ENCODE results near the gene ANO10.
"Not testable (repeated sequence)": the region's sequence is repeated elsewhere in the genome, so short reads cannot be mapped to it uniquely, and the experiment has no call there.

ANO10 gene

DNA sequence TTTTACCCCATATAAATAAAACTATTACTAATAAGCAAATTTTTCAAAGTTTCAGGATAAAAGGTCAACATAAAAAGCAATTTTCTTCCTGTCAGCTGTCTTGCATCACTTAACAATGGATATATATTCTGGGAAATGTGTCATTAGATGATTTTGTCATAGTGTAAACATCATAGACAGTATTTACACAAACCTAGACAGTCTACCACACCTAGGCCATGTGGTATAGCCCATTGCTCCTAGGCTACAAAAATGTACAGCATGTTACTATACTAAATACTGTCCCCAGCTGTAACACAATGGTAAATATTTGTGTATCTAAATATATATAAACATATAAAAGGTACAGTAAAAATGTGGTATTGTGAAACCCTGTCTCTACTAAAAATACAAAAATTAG is 156.7 kb downstream of the ANO10 start:
- no peak for DNase-seq

DNA sequence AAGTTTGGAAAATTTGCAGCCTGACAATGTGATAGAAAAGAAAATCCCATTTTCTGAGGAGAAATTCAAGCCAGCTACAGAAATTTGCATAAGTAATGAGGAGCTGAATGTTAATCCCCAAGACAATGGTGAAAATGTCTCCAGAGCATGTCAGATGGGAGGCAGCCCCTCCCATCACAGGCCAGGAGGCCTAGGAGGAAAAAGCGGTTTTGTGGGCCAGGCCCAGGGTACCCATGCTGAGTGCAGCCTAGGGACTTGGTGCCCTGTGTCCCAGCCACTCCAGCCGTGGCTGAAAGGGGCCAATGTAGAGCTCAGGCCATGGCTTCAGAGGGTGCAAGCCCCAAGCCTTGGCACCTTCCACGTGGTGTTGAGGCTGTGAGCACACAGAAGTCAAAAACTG is 159.2 kb downstream of the ANO10 start:
- not testable (repeated sequence) for DNase-seq

DNA sequence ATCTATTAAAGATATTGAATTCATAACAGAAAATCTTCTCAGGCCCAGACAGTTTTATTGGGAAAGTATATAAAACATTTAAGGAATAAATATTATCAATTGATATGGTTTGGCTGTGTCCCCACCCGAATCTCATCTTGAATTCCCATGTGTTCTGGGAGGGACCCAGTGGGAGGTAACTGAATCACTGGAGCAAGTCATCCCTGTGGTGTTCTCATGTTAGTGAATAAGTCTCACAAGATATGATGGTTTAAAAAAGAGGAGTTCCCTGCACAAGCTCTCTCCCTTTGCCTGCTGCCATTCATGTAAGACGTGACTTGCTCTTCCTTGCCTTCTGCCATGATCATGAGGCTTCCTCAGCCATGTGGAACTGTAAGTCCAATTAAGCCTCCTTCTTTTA is 160.5 kb downstream of the ANO10 start:
- DNase-seq, result no peak

DNA sequence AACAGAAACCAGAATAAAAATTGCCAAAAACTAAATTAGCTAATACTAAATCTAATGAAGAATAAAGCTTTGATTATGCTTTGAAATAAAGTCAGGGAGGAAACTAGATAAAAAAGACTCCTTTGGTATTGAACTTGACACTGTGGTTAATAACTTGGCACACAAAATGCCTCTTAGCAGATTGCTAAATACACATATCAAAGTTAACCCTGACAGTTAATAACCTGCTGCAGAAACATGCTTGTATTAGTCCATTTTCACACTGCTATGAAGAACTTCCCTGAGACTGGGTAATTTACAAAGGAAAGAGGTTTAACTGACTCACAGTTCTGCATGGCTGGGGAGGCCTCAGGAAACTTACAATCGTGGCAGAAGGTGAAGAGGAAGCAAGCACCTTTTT is 164.8 kb downstream of the ANO10 start:
- not testable (repeated sequence) for DNase-seq

DNA sequence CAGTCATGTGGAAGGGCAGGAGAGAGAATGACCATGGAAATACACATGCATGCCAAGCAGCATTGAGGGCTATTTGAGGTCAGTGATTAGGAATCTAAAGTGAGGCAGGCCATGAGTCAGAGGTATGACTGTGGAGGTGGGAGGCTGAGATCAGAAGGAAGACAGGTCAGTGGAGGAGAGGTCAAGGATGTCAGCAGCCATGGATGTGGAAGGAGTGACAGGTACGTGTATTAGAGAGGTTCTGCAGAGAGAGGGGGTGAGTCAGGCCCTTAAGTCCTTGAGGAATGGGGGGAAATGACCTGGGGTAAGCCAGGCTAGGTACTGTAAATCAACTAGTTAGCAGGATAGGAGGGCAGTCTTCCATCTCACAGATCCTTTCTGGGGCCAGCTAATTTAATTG is 166.6 kb downstream of the ANO10 start:
- DNase-seq, result no peak

DNA sequence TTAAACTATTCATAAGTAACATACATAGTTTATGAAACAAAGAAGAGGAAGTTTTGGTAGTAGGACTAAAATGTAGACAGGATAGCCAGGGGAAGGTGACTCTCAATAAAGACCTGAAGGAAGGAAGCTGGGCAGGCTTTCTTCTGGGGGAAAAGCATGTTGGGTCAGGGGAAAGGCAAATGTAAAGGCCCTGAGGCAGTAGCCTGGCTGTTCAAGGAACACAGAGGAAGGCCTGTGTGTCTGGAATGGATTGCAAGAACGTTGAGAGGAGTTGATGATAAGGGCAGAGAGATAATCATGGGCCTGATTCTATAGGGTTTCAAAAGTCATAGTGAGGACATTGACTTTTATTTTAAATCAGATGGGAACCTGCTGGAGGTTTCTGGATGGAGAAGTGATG is 167.8 kb downstream of the ANO10 start:
- DNase-seq, result no peak

DNA sequence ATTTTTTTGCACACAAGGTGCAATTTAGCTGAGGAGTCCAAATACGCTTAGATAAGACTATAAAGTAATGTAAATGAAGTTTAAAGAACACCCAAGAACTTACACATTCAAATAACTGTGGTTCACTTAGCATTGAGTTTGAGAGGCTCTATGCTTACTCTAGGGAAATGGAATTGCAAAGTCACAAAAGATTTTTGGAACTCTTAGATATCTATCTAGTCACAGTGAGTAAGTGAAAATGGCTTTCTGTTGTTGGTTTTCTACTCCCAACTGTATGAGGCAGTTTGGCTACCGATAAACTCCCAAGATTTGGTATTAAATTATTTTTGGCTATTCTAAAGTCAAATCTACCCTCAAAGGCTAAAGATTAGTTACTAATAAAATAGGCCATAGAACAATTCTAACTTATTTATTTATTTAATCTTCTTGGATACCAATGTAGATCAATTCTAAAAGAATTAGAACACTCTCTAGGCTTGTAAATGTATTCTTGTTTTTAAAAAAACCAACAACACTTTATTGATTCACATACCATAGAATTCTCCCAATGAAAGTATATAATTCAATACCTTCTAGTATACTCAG is 170.0 kb downstream of the ANO10 start:
- DNase-seq, result no peak

DNA sequence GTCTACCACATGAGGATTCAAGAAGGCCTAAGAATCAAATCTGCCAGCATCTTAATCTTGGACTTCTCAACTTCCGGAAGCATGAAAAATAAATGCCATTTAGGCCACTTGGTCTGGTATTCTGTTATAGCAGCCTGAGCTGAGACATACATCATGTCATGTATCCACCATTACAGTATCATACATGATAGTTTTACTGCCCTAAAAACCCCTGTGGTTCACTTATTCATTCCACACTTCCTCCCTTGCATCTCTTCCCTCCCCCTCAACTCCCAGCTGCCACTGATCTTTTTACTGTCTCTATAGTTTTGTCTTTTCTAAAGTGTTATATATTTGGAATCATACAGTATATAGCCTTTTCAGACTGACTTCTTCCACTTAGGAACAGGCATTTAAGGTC is 173.7 kb downstream of the ANO10 start:
- DNase-seq, result no peak

DNA sequence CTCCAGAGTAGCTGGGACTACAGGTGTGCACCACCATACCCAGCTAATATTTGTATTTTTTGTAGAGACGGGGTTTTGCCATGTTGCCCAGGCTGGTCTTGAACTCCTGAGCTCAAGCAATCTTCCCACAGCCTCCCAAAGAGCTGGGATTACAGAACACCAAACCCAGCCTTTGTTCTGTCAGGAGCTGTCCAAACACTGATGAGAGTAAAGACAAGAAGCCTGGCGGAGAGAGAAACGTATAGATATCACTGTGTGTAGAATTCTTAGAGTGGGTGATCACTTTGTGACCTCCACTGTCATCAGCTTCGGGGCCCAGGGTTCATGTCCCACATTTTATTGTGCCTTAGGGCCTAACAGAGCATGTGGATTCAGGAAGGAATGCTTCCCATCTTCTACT is 176.0 kb downstream of the ANO10 start:
- no peak for DNase-seq

DNA sequence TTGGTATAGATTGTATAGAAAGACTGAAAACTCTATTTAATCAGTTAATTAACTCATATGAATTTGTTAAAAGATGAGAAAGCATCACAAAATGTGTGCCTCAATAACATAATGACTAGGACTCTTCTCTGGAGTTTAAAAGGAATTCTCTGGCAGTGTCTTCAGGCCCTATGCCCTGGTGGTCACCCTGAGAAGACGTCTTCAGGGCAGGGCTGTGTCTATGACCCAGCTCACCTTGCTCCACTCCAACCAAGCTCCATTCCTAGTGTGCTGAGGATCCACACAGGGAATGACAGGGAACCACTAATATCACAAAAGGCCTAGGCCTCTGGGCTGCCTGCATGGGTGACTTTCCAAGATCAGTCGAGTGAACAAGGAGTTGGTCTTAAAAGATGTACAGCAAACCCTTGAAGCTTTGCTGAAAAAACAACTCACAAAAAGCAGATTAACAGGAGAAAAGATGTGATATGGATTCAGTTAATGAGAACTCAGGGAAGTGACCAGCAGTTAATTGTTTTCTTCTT is 178.9 kb downstream of the ANO10 start:
- DNase-seq, result no peak

DNA sequence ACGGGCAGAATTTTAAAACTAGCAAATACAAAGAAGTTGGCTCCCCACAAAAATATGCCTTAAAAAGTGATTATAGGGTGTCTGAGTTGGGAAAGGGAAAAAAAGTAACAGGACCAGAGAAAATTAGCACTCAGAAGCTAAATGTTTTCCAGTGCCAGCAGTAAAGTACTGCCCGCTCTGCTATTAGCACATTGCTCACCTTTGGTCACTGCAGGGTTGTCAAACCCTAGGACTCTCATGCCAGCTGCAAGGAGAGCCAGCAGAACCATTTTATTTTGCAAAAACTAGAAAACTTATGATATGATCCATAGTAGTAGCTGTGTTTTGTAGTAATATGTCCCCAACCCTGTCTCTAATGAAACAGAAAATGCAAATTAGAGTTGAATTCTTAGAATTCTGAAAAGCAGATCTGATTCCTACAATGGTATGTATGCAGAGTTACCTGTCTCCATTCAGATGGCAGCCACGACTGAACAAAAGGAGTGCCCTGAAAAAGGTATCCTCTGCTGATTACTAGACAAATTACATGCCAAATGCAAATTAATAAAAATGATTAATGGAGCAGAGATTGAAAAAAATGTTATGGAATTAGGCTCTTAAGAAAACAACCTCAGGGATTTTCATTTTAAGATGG is 185.2 kb downstream of the ANO10 start:
- DNase-seq, result no peak

DNA sequence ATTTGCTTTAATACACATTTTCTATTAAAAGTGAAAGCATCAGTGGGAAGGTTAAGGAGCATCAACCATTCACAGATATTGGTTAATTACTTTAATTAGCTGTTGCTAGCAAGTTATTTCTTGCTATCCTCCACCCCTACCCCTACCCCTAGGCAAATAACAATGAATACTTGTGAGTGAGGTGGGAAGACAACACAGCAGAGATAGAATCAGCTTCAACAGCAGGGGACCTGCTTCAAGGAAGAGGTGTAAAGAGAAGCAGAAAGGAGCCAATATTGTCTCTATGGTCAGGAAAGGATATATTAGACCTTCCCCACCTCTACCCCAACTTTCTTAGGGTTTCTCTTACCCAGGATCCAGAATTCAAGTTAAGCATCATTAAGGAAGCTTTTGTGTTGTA is 186.1 kb downstream of the ANO10 start:
- no peak for DNase-seq

DNA sequence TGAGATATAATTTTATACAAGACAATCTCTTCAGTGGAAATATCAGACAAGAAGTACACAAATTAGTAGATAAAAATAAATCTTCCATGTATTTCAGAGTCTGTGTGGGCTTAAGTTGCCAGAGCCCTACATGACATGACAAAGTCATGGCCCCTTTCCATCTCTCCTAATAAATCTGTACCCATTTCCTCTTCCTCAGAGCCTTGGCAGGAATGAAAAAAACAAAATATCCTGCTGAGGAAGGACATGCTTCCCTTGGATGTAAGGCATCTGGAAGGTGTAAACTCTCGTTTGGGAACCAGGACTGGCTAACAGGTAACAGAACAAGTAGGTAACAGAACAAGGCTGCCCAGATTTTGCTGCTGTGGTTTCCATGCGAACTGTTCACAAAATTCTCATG is 187.4 kb downstream of the ANO10 start:
- DNase-seq, result no peak

DNA sequence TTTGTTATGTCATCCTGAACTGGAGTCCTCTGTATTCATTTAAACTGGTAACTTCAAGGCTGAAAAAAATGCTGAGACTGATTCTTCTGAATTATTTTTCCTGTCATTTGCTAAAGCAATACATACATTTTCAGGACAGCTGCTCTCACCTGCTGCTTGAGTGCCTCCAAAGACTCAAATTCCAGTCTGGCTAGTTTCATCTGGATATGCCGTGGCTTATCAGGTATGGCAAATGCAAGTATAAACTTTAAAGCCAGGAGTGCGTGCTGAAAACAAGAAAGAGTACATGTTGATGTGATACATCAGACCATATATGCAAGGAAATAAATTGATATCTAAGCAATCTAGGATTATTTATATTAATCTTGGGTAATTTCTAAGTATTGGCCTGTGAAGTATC is 189.3 kb downstream of the ANO10 start:
- DNase-seq, result no peak

DNA sequence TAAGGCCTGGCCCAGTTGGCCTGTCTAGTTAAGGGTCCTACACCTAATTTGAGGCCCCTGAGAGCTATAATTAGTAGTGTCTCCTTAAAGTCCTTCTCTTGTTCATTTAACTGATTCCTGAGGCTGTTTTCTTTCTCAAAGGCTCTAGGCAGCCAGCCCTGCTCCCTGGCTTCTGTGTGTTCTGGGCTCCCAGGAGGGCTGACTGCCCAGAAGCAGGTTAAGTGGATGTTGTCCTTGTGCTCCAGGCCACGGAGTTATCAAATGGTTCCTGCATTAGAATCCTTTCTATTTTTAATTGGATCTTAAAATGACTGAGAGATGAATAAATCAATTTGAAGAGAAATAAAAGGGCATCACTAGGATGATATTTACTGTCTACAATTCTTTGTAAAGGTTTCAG is 195.4 kb downstream of the ANO10 start:
- DNase-seq, result no peak

DNA sequence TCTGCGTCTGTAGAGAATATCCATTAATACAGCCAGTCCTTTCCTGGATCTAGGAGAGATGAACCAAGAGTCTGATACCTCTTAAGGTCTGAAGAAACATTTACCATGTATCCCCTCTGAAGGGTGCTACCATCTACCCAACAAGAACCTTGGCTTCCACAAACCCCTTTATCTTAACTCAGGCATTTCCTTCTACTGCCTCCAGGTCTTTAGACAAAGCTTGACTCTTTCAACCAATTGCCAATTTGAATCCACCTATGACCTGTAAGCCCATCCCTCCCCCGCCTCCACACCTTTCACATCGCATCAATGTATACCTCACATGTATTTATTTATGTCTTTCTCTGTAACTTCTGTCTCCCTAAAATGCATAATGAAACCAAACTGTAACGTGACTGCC is 196.0 kb downstream of the ANO10 start:
- DNase-seq, result no peak

DNA sequence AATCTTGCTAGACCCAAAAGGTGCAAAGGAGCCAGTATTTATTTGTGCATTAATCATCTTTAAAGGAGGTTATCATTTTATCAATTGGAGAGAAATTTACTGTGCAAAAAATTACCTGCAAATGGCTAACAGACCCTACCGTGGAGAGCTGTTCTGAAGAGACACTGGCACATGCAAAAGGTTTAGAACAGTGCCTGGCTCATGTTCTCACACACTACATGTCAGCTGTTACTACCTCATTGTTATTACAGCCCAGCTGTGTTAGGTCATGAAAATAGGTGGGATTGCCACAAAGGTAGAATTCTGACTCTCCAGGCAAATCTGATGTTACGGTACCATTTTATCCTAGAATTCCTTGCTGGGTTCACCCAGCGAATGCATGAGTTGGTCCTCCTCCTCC is 198.2 kb downstream of the ANO10 start:
- no peak for DNase-seq

DNA sequence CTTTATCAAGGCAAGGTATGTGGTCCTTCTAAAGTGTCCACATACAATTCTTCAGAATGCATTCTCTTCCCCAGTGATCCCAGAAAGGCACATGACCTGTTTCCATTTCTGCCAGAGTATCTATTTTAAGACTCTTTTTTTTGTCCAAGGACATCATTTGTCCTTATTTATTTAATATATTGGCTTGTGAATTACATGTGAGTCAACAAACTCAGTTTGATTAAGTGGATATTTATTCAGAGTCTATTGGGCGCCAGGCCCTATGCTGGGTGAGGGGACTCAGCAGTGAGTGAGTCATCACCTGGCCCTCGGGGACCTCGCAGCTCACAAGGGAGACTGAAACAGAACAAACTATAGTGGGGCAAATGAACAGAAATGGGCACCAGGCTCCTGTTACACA is 198.7 kb downstream of the ANO10 start:
- no peak for DNase-seq

DNA sequence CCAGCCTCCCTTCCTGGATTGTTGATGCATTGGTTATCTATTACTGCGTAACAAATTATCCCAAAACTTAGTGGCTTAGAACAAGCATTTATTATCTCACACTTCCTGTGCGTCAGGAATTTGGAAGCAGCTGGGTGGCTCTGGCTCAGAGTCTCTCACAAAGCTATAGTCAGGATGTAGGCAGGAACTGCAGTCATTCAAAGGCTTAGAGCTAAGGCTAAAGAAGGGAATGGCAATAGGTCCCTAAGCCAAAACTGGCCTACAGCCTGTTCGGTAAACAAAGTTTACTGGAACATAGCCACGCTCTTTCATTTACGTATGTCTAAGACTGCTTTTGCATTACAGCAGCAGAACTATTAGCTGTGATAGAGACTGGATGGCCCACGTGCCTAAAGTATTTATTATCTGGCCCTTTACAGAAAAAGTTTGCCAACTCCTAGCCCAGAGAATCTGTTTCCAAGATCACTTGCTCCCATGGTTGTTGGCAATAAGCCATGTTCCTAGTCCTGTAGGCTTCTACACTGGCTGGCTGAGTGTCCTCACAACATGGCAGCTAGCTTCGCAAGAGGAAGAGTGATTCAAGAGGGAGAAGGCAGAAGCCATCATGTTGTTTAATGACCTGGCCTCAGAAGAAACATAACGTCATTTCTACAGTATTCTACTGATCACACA is 203.1 kb downstream of the ANO10 start:
- no peak for DNase-seq

DNA sequence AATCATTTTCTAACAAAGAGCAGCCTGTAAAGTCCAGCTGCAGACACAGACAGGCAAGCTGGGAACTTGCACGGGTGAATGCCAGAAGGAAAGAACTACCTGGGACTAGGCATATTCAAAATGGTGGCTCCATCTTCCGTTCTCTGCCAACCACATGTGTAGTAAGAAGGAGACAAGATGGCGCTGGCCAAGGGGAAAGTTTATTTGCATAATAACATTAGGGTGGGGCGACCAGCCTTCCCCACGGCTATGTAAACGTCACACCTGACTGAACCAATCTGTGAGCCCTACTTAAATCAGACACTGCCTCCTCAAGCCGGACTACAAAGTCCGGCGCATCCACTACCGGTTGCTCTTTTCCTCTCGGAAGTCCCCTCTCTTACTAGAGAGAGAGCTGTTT is 204.7 kb downstream of the ANO10 start:
- no peak for DNase-seq

DNA sequence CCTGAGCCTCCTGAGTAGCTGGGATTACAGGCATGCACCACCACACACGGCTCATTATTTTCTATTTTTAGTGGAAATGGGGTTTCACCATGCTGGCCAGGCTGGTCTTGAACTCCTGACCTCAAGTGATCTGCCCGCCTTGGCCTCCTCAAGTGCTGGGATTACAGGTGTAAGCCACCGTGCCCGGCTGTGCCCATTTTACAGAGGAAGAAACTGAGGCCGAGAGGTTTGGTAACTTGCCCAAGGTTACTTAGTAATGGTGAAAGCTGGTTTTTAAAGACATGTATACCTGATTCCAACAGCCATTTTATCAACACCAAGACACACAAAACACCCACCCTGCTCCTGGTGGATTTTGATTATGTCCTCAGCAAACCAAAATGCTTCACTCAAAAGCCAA is 206.7 kb downstream of the ANO10 start:
- no peak for DNase-seq

DNA sequence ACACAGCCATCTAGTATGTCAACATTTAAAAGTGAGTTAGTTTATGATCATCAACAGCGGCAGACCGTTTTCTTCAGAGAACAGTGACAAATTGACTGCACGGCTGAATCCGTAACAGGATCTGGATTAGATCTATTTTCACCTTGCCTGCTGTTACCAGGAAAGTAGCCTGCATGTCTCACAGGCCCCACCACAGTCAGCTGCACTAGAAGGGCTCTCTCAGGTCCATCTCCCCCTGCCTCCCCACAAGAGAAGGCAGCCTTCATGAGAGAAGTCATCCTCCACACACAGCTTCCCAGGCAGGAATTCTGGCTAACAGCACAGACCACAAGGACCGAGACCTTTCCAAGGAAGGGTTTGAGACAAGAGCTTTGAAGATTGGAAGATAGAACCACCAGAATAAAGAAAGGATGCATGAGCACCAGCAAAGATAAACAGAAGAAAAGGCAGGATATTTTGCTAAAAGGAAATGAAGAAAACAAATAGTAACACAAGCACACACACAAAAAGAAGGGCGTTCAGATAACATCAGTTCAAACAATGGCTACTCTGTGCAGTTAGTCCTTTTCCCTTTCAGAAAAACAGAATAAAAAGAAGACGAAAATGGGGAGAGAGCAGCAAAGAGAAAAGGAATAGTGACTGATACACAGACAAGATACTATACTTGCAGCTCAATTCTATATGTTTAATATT is 208.0 kb downstream of the ANO10 start:
- no peak for DNase-seq

DNA sequence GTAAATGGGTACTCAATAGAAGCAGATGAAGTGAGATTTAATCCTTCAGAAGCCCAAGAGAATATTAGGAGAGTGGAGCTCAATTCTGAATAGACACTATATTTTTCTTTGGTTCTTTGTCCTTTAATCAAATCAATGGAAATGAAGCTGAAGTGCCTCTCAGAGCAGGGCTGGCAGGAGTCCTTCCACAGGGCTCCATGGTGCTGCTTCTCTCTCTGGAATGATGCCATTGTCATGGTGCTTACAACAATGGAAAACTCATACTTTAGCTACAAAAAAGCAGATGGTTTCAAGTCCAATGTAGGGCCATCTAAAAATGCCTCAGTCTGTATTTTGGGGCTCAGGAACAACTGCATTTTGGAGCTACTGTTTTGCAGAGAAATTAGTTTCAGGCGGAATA is 210.4 kb downstream of the ANO10 start:
- peak; percentile 13 for DNase-seq

DNA sequence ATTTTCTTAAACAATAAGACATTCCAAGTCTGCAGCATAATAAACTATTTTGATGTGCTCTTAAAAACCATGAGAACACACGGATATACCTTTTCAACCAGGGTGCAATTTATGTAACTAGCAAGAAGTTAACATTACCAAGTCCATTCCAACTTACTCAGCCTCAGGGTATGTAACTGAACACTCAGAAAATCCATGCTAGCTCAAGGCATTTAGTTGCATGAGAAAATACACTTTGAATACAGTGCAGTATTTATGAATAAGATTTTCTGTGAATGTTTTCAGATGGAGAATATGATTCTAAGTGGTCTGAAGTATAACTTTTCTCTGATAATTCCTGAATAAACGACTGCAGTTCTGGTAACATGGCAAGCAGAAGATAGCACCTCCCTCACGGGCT is 211.2 kb downstream of the ANO10 start:
- no peak for DNase-seq

All from NCI-H1105 (cell line).